Regular cardiac myocyte (primary cell): ENCODE measurements around the gene FBXO28. TPM values are rescaled to one million over a fixed set of nuclear protein-coding genes. Genes with fewer than 3 reads are reported as not detected.

Source experiments
- total RNA-seq: library from RNA; depleted of rRNA; stranded (reverse); fragments of >200 nt; gene quantifications from 2 replicates; pipeline ENCODE4 v1.2.3, GENCODE V29; 2014

FBXO28 gene
- 29.5 and 31.9 TPM in 2 replicates for total RNA-seq

DNA sequence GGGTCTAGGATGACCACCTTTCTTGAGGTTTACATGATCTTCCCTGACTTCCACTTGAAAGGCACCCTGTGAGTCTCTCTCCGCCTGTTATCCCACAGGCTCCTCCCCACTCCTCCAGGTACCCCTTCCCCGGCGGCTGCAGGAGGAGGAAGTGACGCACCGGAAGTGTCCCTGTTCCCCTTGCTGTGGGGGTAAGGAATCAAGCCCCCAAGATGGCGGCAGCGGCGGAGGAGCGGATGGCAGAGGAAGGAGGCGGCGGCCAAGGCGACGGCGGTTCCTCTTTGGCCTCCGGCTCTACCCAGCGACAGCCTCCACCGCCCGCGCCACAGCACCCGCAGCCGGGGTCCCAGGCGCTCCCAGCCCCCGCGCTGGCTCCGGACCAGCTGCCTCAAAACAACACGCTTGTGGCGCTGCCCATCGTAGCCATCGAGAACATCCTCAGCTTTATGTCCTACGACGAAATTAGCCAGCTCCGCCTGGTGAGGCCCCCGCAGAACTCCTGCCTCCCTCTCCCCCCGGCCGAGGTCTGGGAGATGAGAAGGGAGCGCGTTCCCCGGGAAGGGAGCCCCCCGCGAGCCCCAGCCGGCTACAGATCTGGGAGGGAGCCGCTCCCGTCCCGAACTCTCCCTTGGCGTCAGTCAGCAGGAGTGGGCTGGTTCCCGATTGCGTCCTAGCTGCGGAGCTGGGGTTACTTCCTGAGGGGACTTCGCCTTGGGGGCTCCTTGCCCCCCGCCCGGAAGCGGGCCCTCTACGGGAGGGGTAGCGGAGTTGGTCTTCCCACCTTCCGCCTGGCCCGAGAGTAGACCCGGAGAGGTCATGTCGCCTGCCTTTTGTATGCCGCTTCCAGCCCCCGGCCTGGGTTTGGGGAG, at the start of gene FBXO28:
Gene FBXO28, plus strand, starts transcription at position 194 of the 869 bp plus-strand sequence. Its CDS starts 19 bp downstream, at position 213.

GRCh38 chr1:224182866-224183590, 69.1 kb downstream of the FBXO28 start, which contains the start of gene DEGS1:
Gene DEGS1, plus strand, starts transcription at chr1:224183240. Its CDS starts 97 bp downstream, at chr1:224183337.

Other genes with a start within 250 kb of the FBXO28 start
- 98.9 and 113 TPM in 2 replicates for gene DEGS1, start 69.1 kb downstream of the FBXO28 start, total RNA-seq
- 23.0 and 24.0 TPM in 2 replicates for gene NVL, start 216.1 kb downstream of the FBXO28 start, total RNA-seq
- 76.4 and 93.6 TPM in 2 replicates for gene CNIH4, start 242.8 kb downstream of the FBXO28 start, total RNA-seq